Urothelium cell line (cell line): ENCODE results near the gene SPDL1.

Experiments used
- DNase-seq: peaks from one replicate; pipeline ENCODE4 v3.0.0; 2011; ENCODE audit warnings: low spot score, mixed read lengths
- FAIRE-seq: peaks from 2 replicates; lab custom pipeline; 2011; peaks lifted over from hg19 to GRCh38; lab: Jason Lieb, UNC

The SPDL1 gene

GRCh38 chr5:169627551-169627950, 44.0 kb downstream of the SPDL1 start:
- no peak for FAIRE-seq

DNA sequence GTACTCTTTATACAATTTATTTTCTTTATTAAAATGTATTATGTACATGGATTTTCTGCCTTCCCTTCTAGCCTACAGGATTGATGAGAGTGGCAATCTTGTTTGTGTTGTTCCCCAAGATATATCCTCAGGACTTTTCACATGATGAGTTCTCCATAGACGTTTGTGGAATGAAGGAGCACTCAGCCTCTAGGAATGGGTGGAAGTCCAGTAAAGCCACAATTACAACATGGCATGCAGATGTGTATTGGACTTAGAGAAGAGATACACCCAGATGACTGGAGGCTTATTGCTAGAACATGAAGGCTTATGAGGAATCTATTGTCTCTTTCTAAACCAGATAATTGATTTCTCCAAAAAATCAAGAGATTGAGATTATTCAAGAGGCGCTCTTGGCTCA, 45.3 kb downstream of the SPDL1 start:
- DNase-seq (no peak), FAIRE-seq (no peak)

More at GRCh38 chr5:169627551-169627950, 44.0 kb downstream of the SPDL1 start:
- DNase-seq = no peak

GRCh38 chr5:169629847-169630548, 46.4 kb downstream of the SPDL1 start:
- FAIRE-seq = no peak
- DNase-seq = peak; percentile 72

GRCh38 chr5:169631360-169631759, 47.8 kb downstream of the SPDL1 start:
- no peak for DNase-seq
- no peak for FAIRE-seq

GRCh38 chr5:169632946-169633345, 49.4 kb downstream of the SPDL1 start:
- FAIRE-seq (no peak), DNase-seq (no peak)

- FAIRE-seq = no peak
- DNase-seq = no peak
These were observed 51.0 kb downstream of the SPDL1 start for GRCh38 chr5:169634606-169635005.

GRCh38 chr5:169635936-169636335, 52.4 kb downstream of the SPDL1 start:
- no peak for FAIRE-seq
- DNase-seq = no peak

GRCh38 chr5:169636477-169637084, 53.0 kb downstream of the SPDL1 start:
- DNase-seq (no peak), FAIRE-seq (no peak)

GRCh38 chr5:169637085-169637548, 53.5 kb downstream of the SPDL1 start, which contains the start of gene DOCK2:
Gene DOCK2, plus strand, starts transcription at chr5:169637275. Its CDS starts 52 bp downstream, at chr5:169637327.
- DNase-seq (no peak), FAIRE-seq (no peak)

- DNase-seq = no peak
These were observed 54.1 kb downstream of the SPDL1 start for GRCh38 chr5:169637549-169638121.

GRCh38 chr5:169641253-169641652, 57.7 kb downstream of the SPDL1 start:
- DNase-seq = no peak
- FAIRE-seq = no peak

More at GRCh38 chr5:169637549-169638121, 54.1 kb downstream of the SPDL1 start:
- FAIRE-seq = no peak

DNA sequence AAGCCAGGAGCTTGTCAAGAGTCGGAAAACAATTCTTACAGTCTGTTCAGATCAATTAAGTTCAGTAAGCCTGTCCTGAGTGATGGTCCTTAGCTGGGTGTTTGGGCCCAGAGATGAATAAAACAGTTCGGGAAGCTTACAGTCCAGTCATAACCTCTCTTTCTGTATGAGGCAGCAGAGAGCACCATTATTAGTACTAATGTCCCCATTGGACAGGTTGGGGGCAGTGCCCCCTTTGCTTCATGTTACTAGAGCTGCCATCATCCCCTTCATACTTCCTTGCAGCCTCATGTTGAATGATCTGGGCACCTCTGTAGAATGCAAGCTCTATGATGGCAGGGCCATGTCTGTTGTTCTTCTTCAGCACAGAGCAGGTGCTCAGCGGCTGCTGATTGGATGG, 63.3 kb downstream of the SPDL1 start:
- no peak for FAIRE-seq
- no peak for DNase-seq

DNA sequence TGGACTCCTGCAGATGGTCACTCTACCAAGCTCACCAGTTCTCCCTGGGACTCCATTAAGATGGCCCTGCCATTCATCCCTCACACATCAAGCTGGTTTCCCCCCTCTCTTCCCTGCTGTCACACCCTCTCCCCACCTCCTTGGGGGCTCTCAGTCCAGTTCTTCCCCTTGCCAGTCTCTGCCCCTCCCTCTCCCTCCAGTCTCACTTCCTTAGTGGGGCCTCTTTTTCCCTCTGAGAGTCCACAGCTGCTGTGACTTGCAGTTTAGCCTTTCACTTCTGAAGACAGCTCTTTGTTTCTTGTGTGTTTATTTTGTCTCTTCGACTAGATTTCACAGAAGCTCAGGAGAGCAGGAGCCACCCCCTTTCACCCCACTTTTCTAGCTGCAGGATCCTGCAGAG, 64.0 kb downstream of the SPDL1 start:
- FAIRE-seq (no peak), DNase-seq (no peak)

GRCh38 chr5:169648725-169649310, 65.2 kb downstream of the SPDL1 start:
- no peak for FAIRE-seq
- DNase-seq = no peak

DNA sequence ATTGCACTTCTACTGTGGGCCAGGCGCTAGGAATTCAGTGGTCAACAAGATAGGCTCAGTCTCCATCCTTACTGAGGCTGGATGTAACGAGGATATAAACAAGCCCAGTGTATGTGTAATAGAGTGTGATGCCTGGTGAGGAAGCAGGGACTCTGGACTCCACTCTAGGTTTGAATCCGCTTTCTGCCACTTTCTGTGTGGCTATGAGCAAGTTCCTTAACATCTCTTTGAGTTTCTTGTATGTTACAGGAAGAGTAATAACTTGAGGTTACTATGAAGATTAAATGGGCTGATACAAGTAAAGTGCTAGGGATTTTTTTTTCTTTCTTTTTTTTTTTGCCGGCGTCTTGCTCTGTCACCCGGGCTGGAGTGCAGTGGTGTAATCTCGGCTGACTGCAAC, 65.9 kb downstream of the SPDL1 start:
- FAIRE-seq = no peak
- DNase-seq = no peak

- no peak for FAIRE-seq
- no peak for DNase-seq
These were observed 67.2 kb downstream of the SPDL1 start for GRCh38 chr5:169650701-169651331.

GRCh38 chr5:169651526-169651925, 68.0 kb downstream of the SPDL1 start:
- DNase-seq = no peak
- no peak for FAIRE-seq

DNA sequence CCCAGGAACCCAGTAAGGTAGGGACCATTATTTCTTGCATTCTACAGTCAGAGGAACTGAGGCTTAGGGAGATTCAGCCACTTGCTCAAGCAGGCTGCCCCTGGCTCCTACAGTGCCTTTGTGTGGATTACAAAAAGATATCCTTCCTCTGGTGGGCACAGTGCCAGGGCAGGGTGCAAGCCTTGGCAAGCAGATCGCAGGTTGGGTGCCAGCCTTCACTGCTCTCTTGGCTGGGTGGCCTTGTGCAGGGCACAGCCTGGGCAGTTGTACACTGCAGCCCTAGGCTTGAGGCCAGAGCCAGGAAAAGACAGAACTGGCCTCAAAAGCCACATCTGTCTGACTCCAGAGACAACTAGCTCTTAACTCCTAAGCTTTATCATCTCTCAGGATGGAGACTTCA, 68.5 kb downstream of the SPDL1 start:
- DNase-seq (no peak), FAIRE-seq (no peak)

- FAIRE-seq (no peak), DNase-seq (no peak)
These were observed 69.5 kb downstream of the SPDL1 start for GRCh38 chr5:169653091-169653490.
